IPS DF 4.7 (cell line): Measurements from ENCODE around the gene ASB12.

Source experiments
- DNase-seq: peaks from one replicate; pipeline ENCODE4 v3.0.0-alpha.2; 2013; ENCODE audit warnings: low spot score; ENCODE audit errors: extremely low read depth

The ASB12 gene

DNA sequence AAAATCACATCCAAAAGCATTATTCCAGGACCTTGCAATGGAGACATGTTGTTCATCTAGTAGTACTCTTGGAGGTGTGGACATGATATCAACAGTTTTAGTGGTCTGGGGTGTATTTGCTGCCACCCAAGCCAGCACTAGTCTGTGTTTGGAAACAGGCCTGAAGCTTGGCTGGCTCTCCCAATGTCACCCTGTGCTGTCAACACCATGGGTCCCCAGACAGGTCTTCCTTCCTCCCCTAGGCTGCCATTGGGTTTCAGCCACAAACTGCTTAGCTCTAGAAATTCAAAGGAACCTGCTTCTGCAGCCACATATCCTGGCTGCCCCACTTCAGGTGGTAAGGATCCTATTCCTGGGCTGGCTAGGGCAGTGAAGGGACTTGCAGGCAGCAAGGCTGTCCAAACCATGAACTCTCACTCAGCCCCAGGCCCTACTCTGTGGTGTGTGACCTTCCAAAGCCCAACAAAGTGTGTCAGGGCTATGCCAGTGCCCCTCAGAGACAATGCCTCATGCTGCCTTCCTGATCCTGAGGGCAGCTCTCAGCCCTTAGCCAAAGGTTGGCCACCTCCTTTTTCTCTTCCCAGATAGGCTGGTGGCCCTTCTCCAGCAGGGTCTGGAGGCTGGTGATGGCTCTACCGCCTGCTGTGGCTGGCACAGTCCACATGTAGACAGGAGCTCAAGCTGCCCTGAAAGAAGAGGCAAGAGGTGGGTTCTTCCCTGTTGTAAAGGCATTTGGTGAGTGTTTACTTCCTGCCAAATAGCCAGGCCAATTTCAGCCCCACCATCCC, 43.2 kb downstream of the ASB12 start:
- DNase-seq: no peak

DNA sequence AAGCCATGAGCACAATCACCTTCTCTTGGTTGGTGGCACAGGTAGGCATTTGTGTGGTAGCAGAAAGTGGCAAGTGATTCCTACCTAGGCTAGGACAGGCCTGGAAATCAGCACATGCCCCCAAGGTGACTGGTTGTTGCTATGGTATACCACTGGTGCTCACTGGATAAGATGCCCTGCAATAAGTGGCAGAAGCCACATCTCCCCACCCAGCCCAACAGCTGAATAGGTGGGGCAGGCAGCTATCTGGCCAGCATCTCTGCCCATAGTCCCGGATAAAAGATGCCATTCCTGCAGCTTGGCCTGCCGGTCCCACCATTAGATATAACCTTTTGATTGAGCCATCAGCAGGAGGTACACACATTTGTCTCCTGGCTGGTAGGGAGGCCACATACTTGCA, 46.0 kb downstream of the ASB12 start:
- no peak for DNase-seq

DNA sequence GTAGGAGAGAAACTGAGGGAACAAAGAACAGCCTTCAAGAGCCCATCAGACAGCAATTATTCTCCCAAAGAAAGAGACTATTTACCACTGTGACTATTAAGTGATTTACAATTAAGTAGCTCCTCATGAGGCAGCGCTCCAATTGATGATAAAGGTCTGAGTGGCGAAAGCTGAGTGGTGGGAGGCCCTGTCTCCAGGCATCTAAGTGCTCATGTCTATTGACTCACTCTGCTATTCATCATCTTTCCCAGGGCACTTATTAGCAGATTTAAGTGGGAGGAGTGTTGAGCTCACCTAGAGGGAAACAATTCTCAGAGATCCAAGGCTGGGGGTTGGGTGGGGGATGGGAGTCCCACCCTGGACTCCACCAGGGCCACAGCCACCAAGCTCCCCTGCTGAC, 48.2 kb downstream of the ASB12 start:
- no peak for DNase-seq

DNA sequence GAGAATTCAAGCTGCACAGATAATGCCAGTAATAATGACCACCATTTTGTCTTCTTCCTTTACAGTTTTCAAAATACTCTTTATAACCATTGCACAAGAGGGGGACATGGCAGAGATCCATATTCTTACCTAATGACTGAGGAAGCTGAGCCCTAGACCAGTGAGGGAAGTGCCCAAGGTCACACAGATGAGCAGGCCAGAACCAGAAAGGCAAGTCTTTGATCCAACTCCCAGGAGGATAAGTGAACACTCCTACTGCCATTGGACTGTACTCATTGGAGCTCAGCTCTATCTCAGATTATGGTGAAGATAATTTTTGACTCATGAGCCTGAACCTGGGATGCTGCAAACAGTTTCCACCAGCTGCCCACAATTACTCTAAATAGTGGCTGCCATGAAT, 53.5 kb downstream of the ASB12 start:
- DNase-seq: no peak
